GM04504 (cell line): ENCODE measurements around the gene TSPAN12.

ENCODE experiments used
- DNase-seq: peaks from one replicate; pipeline ENCODE4 v3.0.0-alpha.2; 2012; ENCODE audit warnings: low read depth

The TSPAN12 gene

DNA sequence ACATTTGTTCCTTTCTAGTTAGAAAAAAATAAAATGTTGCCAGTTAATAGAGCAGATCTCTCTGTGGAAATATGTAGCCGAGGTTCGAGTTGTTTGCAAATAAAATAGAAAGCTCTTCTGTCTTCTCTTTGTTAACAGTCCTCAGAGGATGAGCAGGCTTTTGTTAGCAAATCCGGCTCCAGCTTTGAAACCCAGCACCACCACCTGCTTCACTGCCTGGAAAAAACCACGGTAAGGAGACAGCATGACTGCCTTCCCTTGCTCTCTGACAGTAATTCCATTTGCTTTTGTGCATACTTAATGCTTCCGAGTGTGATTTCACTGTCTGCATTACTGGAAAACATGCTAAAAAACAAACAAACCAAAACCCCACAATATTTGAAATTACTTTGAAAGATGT, 115.6 kb downstream of the TSPAN12 start:
- DNase-seq: no peak

GRCh38 chr7:120741371-120742042, 116.4 kb downstream of the TSPAN12 start:
- DNase-seq: no peak

- no peak for DNase-seq
Observed at GRCh38 chr7:120740348-120740747, 117.6 kb downstream of the TSPAN12 start.

DNA sequence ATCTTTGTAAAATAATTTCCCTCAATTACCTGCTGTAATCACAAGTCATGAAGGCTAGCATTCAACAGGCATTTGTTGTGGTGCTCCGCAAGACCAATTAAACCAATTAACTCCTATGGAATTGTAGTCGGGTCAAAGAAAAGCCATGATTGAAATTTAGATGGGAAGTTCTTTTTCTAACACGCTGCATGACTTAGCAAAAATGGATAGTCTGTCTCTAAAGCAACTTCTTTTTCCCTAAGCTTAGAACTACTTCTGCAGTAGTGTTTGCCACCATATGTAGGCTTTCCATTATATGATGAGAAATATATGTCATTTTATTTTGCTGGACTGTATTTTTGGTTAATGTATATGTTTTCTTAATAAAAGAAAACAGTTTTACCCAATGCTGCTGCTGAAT, 119.1 kb downstream of the TSPAN12 start:
- DNase-seq: no peak
